ENCODE data around the gene ALG10. TPM values are rescaled to one million over a fixed set of nuclear protein-coding genes. Genes with fewer than 3 reads are reported as not detected.
A peak's percentile ranks its signal among the peaks of the same experiment; 100 is the strongest.
"Not testable (repeated sequence)": the region's sequence is repeated elsewhere in the genome, so short reads cannot be mapped to it uniquely, and the experiment has no call there.

ALG10 gene, protein sequence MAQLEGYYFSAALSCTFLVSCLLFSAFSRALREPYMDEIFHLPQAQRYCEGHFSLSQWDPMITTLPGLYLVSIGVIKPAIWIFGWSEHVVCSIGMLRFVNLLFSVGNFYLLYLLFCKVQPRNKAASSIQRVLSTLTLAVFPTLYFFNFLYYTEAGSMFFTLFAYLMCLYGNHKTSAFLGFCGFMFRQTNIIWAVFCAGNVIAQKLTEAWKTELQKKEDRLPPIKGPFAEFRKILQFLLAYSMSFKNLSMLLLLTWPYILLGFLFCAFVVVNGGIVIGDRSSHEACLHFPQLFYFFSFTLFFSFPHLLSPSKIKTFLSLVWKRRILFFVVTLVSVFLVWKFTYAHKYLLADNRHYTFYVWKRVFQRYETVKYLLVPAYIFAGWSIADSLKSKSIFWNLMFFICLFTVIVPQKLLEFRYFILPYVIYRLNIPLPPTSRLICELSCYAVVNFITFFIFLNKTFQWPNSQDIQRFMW
- total RNA-seq, result 10 to 100 TPM; 19.9 to 26.7 TPM

DNA sequence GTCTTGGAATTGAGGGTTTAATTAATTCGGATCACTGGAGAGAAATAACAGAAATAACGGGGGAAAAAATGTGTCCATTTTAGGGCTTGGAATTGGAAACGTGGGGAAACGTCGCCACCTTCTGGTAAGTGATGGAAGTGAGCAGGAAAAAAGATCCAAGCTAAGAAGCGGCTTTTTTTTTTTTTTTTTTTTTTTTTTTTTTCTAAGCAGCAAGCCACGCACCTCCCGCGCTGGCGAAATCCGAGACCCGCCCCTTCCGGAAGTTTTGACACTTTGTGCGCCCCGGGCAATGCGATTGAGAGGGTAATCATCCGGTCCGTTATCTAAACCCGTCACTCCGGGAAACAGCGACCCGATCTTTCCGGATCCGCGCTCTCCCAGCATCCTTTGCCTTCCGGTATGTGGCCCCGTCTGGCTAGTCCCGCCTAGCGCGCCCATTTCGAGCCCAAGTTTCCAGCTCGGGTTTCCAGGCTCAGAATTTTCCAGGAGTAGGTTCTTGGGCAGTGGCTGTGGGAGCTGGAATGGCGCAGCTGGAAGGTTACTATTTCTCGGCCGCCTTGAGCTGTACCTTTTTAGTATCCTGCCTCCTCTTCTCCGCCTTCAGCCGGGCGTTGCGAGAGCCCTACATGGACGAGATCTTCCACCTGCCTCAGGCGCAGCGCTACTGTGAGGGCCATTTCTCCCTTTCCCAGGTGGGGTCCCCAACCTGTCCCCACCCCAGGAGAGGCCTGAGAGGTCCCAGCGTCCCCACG lies at the start of gene ALG10:
Gene ALG10 (plus strand): TSS at position 418 of the 752 bp plus-strand sequence. CDS start 104 bp downstream, at position 522.
- Histone ChIP-seq H3K4me3 (peak within 1 kb of the TSS; percentile 55 to 70), H3K9me3 (no peaks in the 10 kb centered on the region), H3K27me3 (replicated peaks; ENCODE audit: insufficient read depth) (no peaks in the 10 kb centered on the region), H3K36me3 (no peaks in the 10 kb centered on the region), H3K27ac (peak within 1 kb of the TSS; percentile 81 to 86), H3K4me1 (replicated peaks) (no peaks in the 10 kb centered on the region)
- DNase-seq (ENCODE audit: low spot score), result peak; percentile 97
- intact Hi-C loops (cut with DNase I), result loop anchor here (2.0 kb wide), 2 partner anchors 1075 to 1265 kb away; no protein-coding TSS in a partner anchor
- WGBS, result under 1% methylated on average over 44 of the region's 44 CpGs
- TF ChIP-seq, protein P1, sequence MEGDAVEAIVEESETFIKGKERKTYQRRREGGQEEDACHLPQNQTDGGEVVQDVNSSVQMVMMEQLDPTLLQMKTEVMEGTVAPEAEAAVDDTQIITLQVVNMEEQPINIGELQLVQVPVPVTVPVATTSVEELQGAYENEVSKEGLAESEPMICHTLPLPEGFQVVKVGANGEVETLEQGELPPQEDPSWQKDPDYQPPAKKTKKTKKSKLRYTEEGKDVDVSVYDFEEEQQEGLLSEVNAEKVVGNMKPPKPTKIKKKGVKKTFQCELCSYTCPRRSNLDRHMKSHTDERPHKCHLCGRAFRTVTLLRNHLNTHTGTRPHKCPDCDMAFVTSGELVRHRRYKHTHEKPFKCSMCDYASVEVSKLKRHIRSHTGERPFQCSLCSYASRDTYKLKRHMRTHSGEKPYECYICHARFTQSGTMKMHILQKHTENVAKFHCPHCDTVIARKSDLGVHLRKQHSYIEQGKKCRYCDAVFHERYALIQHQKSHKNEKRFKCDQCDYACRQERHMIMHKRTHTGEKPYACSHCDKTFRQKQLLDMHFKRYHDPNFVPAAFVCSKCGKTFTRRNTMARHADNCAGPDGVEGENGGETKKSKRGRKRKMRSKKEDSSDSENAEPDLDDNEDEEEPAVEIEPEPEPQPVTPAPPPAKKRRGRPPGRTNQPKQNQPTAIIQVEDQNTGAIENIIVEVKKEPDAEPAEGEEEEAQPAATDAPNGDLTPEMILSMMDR (IDR thresholded peaks at IDR 0.05), result peak; percentile 37 to 77 (median 68)
- TF ChIP-seq POLR2A (IDR thresholded peaks at IDR 0.05) (no peak), POLR2AphosphoS5 (IDR thresholded peaks at IDR 0.05) (peak; percentile 89)

DNA sequence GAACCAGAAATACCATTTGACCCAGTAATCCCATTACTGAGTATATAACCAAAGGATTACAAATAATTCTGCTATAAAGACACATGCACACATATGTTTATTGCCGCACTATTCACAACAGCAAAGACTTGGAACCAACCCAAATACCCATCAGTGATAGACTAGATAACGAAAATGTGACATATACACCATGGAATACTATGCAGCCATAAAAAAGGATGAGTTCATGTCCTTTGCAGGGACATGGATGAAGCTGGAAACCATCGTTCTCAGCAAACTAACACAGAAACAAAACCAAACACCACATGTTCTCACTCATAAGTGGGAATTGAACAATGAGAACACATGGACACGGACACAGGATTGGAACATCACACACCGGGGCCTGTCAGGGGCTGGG lies 49.4 kb upstream of the ALG10 start:
- H3K4me3 ChIP-seq; DNase-seq (ENCODE audit: low spot score); H3K27me3 ChIP-seq (replicated peaks; ENCODE audit: insufficient read depth); H3K4me1 ChIP-seq (replicated peaks); H3K27ac ChIP-seq; H3K36me3 ChIP-seq; H3K9me3 ChIP-seq; intact Hi-C loops (cut with DNase I): not testable (repeated sequence)
- 86% methylated on average over 5 of the region's 5 CpGs for WGBS

DNA sequence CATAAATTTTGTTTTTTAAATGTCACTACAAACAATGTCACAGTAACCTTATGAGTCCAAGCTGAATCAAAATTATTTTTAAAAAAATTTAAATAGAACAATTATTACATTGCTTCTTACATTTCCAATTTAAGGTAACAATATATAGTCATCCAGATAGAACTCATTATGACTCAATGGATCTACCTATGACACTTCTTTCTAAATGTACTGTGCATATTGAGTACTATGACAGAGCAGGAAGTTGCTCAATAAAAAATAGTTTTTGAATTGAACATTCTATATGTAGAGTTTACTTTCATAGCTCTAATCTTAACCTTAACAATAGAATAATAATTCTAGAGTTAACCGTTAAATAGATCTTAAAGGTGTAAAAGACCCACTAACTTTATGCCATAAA lies 44.4 kb upstream of the ALG10 start:
- H3K27ac ChIP-seq, result no peak overlapping the region
- no peaks in the 10 kb centered on the region for H3K27me3 ChIP-seq (replicated peaks; ENCODE audit: insufficient read depth)
- H3K9me3 ChIP-seq, result no peaks in the 10 kb centered on the region
- TF ChIP-seq POLR2AphosphoS5 (IDR thresholded peaks at IDR 0.05) (no peak), POLR2A (IDR thresholded peaks at IDR 0.05) (no peak)
- TF ChIP-seq, protein P1 (IDR thresholded peaks at IDR 0.05), result no peak
- DNase-seq (ENCODE audit: low spot score), result no peak
- H3K36me3 ChIP-seq, result no peaks in the 10 kb centered on the region
- H3K4me1 ChIP-seq (replicated peaks), result no peaks in the 10 kb centered on the region
- 63% methylated on average over 1 of the region's 1 CpG for WGBS
- H3K4me3 ChIP-seq, result no peak overlapping the region
- intact Hi-C loops (cut with DNase I), result no loop called here

DNA sequence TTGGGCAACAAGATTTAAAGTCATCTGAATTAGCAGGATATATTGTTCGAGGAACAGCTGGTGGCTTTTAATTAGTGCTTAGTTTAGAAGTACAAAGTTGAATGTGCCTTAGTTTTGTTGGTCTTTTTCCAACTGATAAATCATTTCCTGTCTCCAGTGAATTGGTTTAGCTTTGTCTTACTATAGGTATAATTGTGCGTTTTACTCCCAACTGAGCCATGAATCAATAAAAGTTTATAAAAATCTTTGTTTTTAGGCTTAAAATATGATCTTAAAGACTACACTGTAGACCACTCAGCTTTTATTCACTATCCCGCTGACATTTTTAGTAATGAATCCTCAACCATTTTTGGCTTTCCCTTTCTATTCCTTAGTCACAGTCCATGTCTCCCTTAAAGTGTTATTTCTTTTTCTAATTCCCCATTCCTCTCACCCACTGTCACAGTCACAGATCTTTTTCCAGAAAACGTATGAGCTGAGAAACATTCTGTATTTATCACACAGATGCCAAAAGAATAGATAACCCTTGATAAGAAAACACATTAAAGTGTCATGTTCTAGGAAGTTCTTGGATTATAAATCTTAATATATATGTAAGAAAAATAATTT lies 34.0 kb upstream of the ALG10 start:
- Histone ChIP-seq H3K27me3 (replicated peaks; ENCODE audit: insufficient read depth) (no peaks in the 10 kb centered on the region), H3K4me1 (replicated peaks) (no peaks in the 10 kb centered on the region), H3K27ac (no peak overlapping the region), H3K36me3 (no peaks in the 10 kb centered on the region), H3K4me3 (no peak overlapping the region), H3K9me3 (no peaks in the 10 kb centered on the region)
- no peak for DNase-seq (ENCODE audit: low spot score)
- intact Hi-C loops (cut with DNase I), result no loop called here
- TF ChIP-seq POLR2A (IDR thresholded peaks at IDR 0.05), result no peak
- TF ChIP-seq, protein P1 (IDR thresholded peaks at IDR 0.05), result no peak
- no peak for TF ChIP-seq POLR2AphosphoS5 (IDR thresholded peaks at IDR 0.05)
- WGBS, result 45% methylated on average over 4 of the region's 4 CpGs

DNA sequence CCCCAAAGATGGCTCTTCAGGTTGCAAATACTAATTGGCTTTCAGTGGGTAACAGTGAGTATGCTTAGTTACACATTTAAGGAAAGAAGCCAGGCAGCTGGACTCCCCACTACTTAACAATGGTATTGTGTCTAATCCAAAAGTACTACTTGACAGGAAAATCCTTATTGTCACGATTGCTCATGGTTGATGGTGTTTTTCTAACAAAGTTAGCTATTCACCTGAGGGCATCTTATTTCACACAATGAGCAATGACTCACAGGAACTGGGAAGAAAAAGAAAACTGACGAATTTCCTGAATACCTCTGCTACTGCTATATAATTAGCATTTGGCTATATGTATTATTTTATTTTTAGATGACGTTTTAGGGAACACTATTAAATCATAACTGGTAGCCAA lies 33.4 kb upstream of the ALG10 start:
- Histone ChIP-seq H3K27ac (no peak overlapping the region), H3K4me3 (no peak overlapping the region), H3K4me1 (replicated peaks) (no peaks in the 10 kb centered on the region), H3K27me3 (replicated peaks; ENCODE audit: insufficient read depth) (no peaks in the 10 kb centered on the region), H3K36me3 (no peaks in the 10 kb centered on the region), H3K9me3 (no peaks in the 10 kb centered on the region)
- TF ChIP-seq, protein P1 (IDR thresholded peaks at IDR 0.05), result no peak
- no peak for TF ChIP-seq POLR2AphosphoS5 (IDR thresholded peaks at IDR 0.05)
- TF ChIP-seq POLR2A (IDR thresholded peaks at IDR 0.05), result no peak
- WGBS, result 36% methylated on average over 3 of the region's 3 CpGs
- no peak for DNase-seq (ENCODE audit: low spot score)
- intact Hi-C loops (cut with DNase I), result no loop called here
